H9 (cell line): ENCODE data around the gene IRX4. TPM values are rescaled to one million over a fixed set of nuclear protein-coding genes. Genes with fewer than 3 reads are reported as not detected.

Source experiments
- DNase-seq: peaks from one replicate; pipeline ENCODE4 v3.0.0-alpha.2; 2017
- H2AFZ ChIP-seq: one replicate; pipeline ENCODE4 v1.6.1; 2013; ENCODE audit warnings: mild to moderate bottlenecking, low read length, control low read depth, moderate library complexity
- H2AK5ac ChIP-seq: 2 replicates; pipeline ENCODE4 v1.6.1; 2013; ENCODE audit warnings: low read length, control low read depth, mixed read lengths; ENCODE audit not compliant: insufficient read length
- H2BK120ac ChIP-seq: one replicate; pipeline ENCODE4 v1.6.1; 2013; ENCODE audit warnings: low read depth, mild to moderate bottlenecking, low read length, control low read depth, inconsistent platforms; ENCODE audit not compliant: poor library complexity, severe bottlenecking
- H2BK12ac ChIP-seq: 2 replicates; pipeline ENCODE4 v1.6.1; 2013; ENCODE audit warnings: low read length, control low read depth, mixed read lengths, low read depth; ENCODE audit not compliant: insufficient read length
- H2BK15ac ChIP-seq: 2 replicates; pipeline ENCODE4 v1.6.1; 2013; ENCODE audit warnings: low read depth, low read length, control low read depth
- H2BK20ac ChIP-seq: one replicate; pipeline ENCODE4 v1.6.1; 2013; ENCODE audit warnings: low read depth, mild to moderate bottlenecking, low read length, control low read depth, inconsistent platforms; ENCODE audit not compliant: poor library complexity, severe bottlenecking
- H2BK5ac ChIP-seq: 2 replicates; pipeline ENCODE4 v1.6.1; 2013; ENCODE audit warnings: low read length, control low read depth, mixed read lengths; ENCODE audit not compliant: insufficient read length
- H3K14ac ChIP-seq: 2 replicates; pipeline ENCODE4 v1.6.1; 2013; ENCODE audit warnings: low read length, control low read depth; ENCODE audit not compliant: insufficient read depth
- H3K18ac ChIP-seq: 2 replicates; pipeline ENCODE4 v1.6.1; 2013; ENCODE audit warnings: low read depth, mild to moderate bottlenecking, mixed read lengths, low read length, control low read depth; ENCODE audit not compliant: insufficient read length
- H3K23ac ChIP-seq: 2 replicates; pipeline ENCODE4 v1.6.1; 2013; ENCODE audit warnings: low read length, control low read depth, mixed read lengths, low read depth; ENCODE audit not compliant: insufficient read length
- H3K23me2 ChIP-seq: 2 replicates; pipeline ENCODE4 v1.6.1; 2013; ENCODE audit warnings: low read depth, mild to moderate bottlenecking, mixed read lengths, low read length, control low read depth; ENCODE audit not compliant: insufficient read length, poor library complexity, severe bottlenecking
- H3K27ac ChIP-seq: 2 replicates; pipeline ENCODE4 v1.5.1; 2013; ENCODE audit warnings: low read length, control low read depth, mixed read lengths, low read depth; ENCODE audit not compliant: insufficient read length
- H3K27me3 ChIP-seq: 2 replicates; pipeline ENCODE4 v1.6.1; 2013; ENCODE audit warnings: low read length, control low read depth, inconsistent platforms; ENCODE audit not compliant: insufficient read depth
- H3K4ac ChIP-seq: 2 replicates; pipeline ENCODE4 v1.6.1; 2013; ENCODE audit warnings: low read depth, mild to moderate bottlenecking, control low read depth, inconsistent platforms, low read length, moderate library complexity
- H3K4me1 ChIP-seq: 2 replicates; pipeline ENCODE4 v1.6.1; 2013; ENCODE audit warnings: low read length, control low read depth, inconsistent platforms; ENCODE audit not compliant: insufficient read depth
- H3K4me2 ChIP-seq: 2 replicates; pipeline ENCODE4 v1.6.1; 2013; ENCODE audit warnings: low read length, control low read depth, mixed read lengths; ENCODE audit not compliant: insufficient read length, insufficient read depth
- H3K56ac ChIP-seq: 2 replicates; pipeline ENCODE4 v1.6.1; 2013; ENCODE audit warnings: low read depth, mild to moderate bottlenecking, mixed read lengths, low read length, control low read depth; ENCODE audit not compliant: insufficient read length
- H3K79me1 ChIP-seq: 2 replicates; pipeline ENCODE4 v1.6.1; 2013; ENCODE audit warnings: low read depth, mild to moderate bottlenecking, moderate library complexity, low read length, control low read depth, inconsistent platforms; ENCODE audit not compliant: insufficient read depth, poor library complexity, severe bottlenecking
- H3K79me2 ChIP-seq: 2 replicates; pipeline ENCODE4 v1.6.1; 2013; ENCODE audit warnings: low read length, control low read depth, inconsistent platforms; ENCODE audit not compliant: insufficient read depth
- H3K9ac ChIP-seq: 2 replicates; pipeline ENCODE4 v1.6.1; 2013; ENCODE audit warnings: low read length, control low read depth, mixed read lengths; ENCODE audit not compliant: insufficient read length; ENCODE audit errors: extremely low read depth
- H3K9me3 ChIP-seq: one replicate; pipeline ENCODE4 v1.6.1; 2013; ENCODE audit warnings: low read depth, low read length, inconsistent platforms; ENCODE audit not compliant: control insufficient read depth
- H3T11ph ChIP-seq: one replicate; pipeline ENCODE4 v1.6.1; 2013; ENCODE audit warnings: mild to moderate bottlenecking, low read length, control low read depth, inconsistent platforms
- H4K20me1 ChIP-seq: one replicate; pipeline ENCODE4 v1.6.1; 2013; ENCODE audit not compliant: control insufficient read depth, insufficient read length, insufficient read depth
- H4K5ac ChIP-seq: 2 replicates; pipeline ENCODE4 v1.6.1; 2013; ENCODE audit warnings: low read depth, mild to moderate bottlenecking, mixed read lengths, low read length, control low read depth; ENCODE audit not compliant: insufficient read length
- H4K8ac ChIP-seq: replicated peaks from 2 replicates; pipeline ENCODE4 v1.6.1; 2013; ENCODE audit warnings: low read length, control low read depth, mixed read lengths, low read depth; ENCODE audit not compliant: insufficient read length
- H4K91ac ChIP-seq: 2 replicates; pipeline ENCODE4 v1.6.1; 2013; ENCODE audit warnings: low read depth, mild to moderate bottlenecking, moderate library complexity, mixed read lengths, low read length, control low read depth; ENCODE audit not compliant: insufficient read length
- H3K27ac Mint-ChIP-seq, 3 experiments: 2 replicates in 2 of 3; 3 replicates in 1 of 3; pipeline ENCODE4 v1.8.0; 2020 to 2021; ENCODE audit warnings: mixed read lengths in 3 of 3, mild to moderate bottlenecking in 1 of 3, moderate library complexity in 1 of 3
- H3K27me3 Mint-ChIP-seq: 2 replicates; pipeline ENCODE4 v1.8.0; 2021; ENCODE audit warnings: low read depth, mild to moderate bottlenecking, moderate library complexity, mixed read lengths
- H3K36me3 Mint-ChIP-seq, 3 experiments: 2 replicates in 2 of 3; 3 replicates in 1 of 3; pipeline ENCODE4 v1.8.0; 2020 to 2021; ENCODE audit warnings: low read depth in 3 of 3, mixed read lengths in 3 of 3; ENCODE audit not compliant: insufficient read depth in 1 of 3
- H3K4me1 Mint-ChIP-seq, 2 experiments: 2 replicates each; pipeline ENCODE4 v1.8.0; 2020; ENCODE audit warnings: mixed read lengths in 2 of 2
- H3K4me3 Mint-ChIP-seq, 2 experiments: 2 replicates in 1 of 2; 3 replicates in 1 of 2; pipeline ENCODE4 v1.8.0; 2020 to 2021; ENCODE audit warnings: mild to moderate bottlenecking in 2 of 2, mixed read lengths in 2 of 2, moderate library complexity in 1 of 2
- H3K9me3 Mint-ChIP-seq, 2 experiments: 2 replicates in 1 of 2; 3 replicates in 1 of 2; pipeline ENCODE4 v1.8.0; 2020; ENCODE audit warnings: mild to moderate bottlenecking in 2 of 2, mixed read lengths in 2 of 2, moderate library complexity in 1 of 2
- WGBS: extraction: QIAGEN DNeasy Blood & Tissue Kit; methylation state at CpG from one replicate; pipeline ENCODE4 v1.1.7; 2013; ENCODE audit warnings: missing lambda C conversion rate, low lambda C conversion rate, mixed read lengths; ENCODE audit not compliant: insufficient read length; ENCODE audit errors: extremely low coverage; 5-methylcytosine and 5-hydroxymethylcytosine counted together
- total RNA-seq: library from RNA; stranded (reverse); gene quantifications from 2 replicates; pipeline ENCODE4 v1.2.1, GENCODE V29; 2021
- TF ChIP-seq, protein P1 (sequence below): fragments of 200-600 bp; sonication (generic); conservative IDR thresholded peaks from 3 replicates; pipeline ENCODE4 v1.8.0; 2021; ENCODE audit warnings: antibody characterized with exemption, mild to moderate bottlenecking

The IRX4 gene
- total RNA-seq, 1 experiment from 2014 or later: 3.2 TPM

DNA sequence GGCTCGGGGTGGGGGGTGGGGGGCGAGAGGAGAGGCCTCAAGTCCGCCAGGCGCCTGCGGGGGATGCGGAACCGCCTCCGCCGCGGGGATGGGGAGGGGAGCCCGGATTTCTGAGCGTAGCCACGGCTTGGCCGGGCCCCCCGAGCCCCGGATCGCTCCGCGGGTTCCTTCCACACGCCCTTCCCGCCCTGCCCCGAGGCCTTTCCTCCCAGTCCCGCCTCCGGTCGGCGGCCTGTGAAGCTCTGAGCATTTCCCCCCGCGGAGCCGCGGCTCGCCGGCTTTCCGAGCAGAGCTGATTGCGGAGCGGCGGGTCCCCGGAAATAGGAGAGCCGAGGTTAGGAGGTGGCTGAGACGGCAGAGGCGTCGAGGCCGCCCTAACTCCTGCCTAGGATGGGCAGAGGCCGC, 6.1 kb downstream of the IRX4 start:
- Histone ChIP-seq H2AFZ (no peak overlapping the region), H3K4me2 (peak overlapping the region; percentile 56), H2AK5ac (no peak overlapping the region), H3K23me2 (peaks cover 16% of the 10 kb centered on the region), H2BK5ac (no peak overlapping the region), H3K79me1 (no peaks in the 10 kb centered on the region), H2BK120ac (no peak overlapping the region), H3K27ac (no peak overlapping the region), H4K91ac (no peak overlapping the region), H4K8ac (no peak overlapping the region), H3K56ac (no peak overlapping the region), H2BK15ac (no peak overlapping the region), H3K9me3 (no peaks in the 10 kb centered on the region), H3T11ph (no peak overlapping the region), H2BK20ac (no peak overlapping the region), H3K14ac (no peak overlapping the region), H3K4me1 (no peaks in the 10 kb centered on the region), H4K20me1 (no peaks in the 10 kb centered on the region), H3K23ac (no peak overlapping the region), H3K18ac (no peak overlapping the region), H4K5ac (no peak overlapping the region), H2BK12ac (no peak overlapping the region), H3K79me2 (no peaks in the 10 kb centered on the region), H3K27me3 (peaks cover 68% of the 10 kb centered on the region), H3K4ac (no peak overlapping the region), H3K9ac (no peak overlapping the region)
- no peak overlapping the region for H3K27ac Mint-ChIP-seq
- H3K4me1 Mint-ChIP-seq: peaks cover 18 to 43% of the 10 kb centered on the region in 2 experiments
- H3K9me3 Mint-ChIP-seq: peaks cover 4% of the 10 kb centered on the region in 2 experiments
- no peak overlapping the region; a peak in 2 of 5 replicates for H3K4me3 Mint-ChIP-seq
- no CpG with 5 or more reads among the region's 43 CpGs for WGBS
- peak; percentile 67 for DNase-seq
- TF ChIP-seq, protein P1, sequence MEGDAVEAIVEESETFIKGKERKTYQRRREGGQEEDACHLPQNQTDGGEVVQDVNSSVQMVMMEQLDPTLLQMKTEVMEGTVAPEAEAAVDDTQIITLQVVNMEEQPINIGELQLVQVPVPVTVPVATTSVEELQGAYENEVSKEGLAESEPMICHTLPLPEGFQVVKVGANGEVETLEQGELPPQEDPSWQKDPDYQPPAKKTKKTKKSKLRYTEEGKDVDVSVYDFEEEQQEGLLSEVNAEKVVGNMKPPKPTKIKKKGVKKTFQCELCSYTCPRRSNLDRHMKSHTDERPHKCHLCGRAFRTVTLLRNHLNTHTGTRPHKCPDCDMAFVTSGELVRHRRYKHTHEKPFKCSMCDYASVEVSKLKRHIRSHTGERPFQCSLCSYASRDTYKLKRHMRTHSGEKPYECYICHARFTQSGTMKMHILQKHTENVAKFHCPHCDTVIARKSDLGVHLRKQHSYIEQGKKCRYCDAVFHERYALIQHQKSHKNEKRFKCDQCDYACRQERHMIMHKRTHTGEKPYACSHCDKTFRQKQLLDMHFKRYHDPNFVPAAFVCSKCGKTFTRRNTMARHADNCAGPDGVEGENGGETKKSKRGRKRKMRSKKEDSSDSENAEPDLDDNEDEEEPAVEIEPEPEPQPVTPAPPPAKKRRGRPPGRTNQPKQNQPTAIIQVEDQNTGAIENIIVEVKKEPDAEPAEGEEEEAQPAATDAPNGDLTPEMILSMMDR: no peak
- peaks cover 0 to 12% (median 0%) of the 10 kb centered on the region in 3 experiments; a peak in 4 of 7 replicates for H3K36me3 Mint-ChIP-seq
- H3K27me3 Mint-ChIP-seq: peaks cover 50% of the 10 kb centered on the region
